SK-N-SH (cell line): Measurements from ENCODE around the gene AGAP1. TPM values are rescaled to one million over a fixed set of nuclear protein-coding genes. Genes with fewer than 3 reads are reported as not detected.

Experiments
- CTCF ChIA-PET: fragments of 300-600, 350-600 bp; formaldehyde crosslinking; extraction: SDS; loops from one replicate; lab custom pipeline; 2021; lab: Yijun Ruan, JAX
- POLR2A ChIA-PET: fragments of 350-600 bp; sonication (Branson Sonifier 250); formaldehyde crosslinking; extraction: SDS; loops from one replicate; lab custom pipeline; 2020; ENCODE audit warnings: antibody characterized with exemption, inconsistent platforms; lab: Yijun Ruan, JAX
- DNase-seq: peaks from one replicate; pipeline ENCODE4 v3.0.0; 2012
- H2AFZ ChIP-seq: fragments of 200-600 bp; sonication (generic); 2 replicates; pipeline ENCODE4 v1.8.1; 2016; ENCODE audit warnings: antibody characterized with exemption, mild to moderate bottlenecking, low read depth
- H3F3A ChIP-seq: fragments of 200-600 bp; sonication (generic); replicated peaks from 2 replicates; pipeline ENCODE3; 2016; ENCODE audit warnings: antibody characterized with exemption, mild to moderate bottlenecking; ENCODE audit not compliant: insufficient read depth
- H3K27ac ChIP-seq, 2 experiments: fragments of 200-500 bp in 1 of 2; fragments of 200-600 bp in 1 of 2; sonication (Bioruptor generic) in 1 of 2; sonication (generic), shearing (Covaris generic) in 1 of 2; 2 replicates each; pipeline versions ENCODE4 v1.5.1 to v1.6.1; 2014 to 2016; ENCODE audit warnings: low read depth in 2 of 2, inconsistent platforms in 1 of 2, low read length in 1 of 2, mild to moderate bottlenecking in 1 of 2, mixed read lengths in 1 of 2
- H3K27me3 ChIP-seq: fragments of 200-600 bp; sonication (generic), shearing (Covaris generic); 2 replicates; pipeline ENCODE4 v1.6.1; 2016; ENCODE audit warnings: mixed run types; ENCODE audit not compliant: insufficient read depth
- H3K36me3 ChIP-seq, 2 experiments: fragments of 200-500 bp in 1 of 2; fragments of 200-600 bp in 1 of 2; sonication (Bioruptor generic) in 1 of 2; sonication (generic) in 1 of 2; replicated peaks in 1 of 2; 2 replicates each; pipeline versions ENCODE3 to v1.5.1; 2014 to 2016; ENCODE audit warnings: low read length in 1 of 2, mild to moderate bottlenecking in 1 of 2; ENCODE audit not compliant: insufficient read depth in 2 of 2, control insufficient read depth in 1 of 2
- H3K4me1 ChIP-seq, 2 experiments: fragments of 200-500 bp in 1 of 2; fragments of 200-600 bp in 1 of 2; sonication (Bioruptor generic) in 1 of 2; sonication (generic), shearing (Covaris generic) in 1 of 2; 2 replicates each; pipeline versions ENCODE4 v1.5.1 to v1.6.1; 2014 to 2016; ENCODE audit warnings: low read depth in 1 of 2, low read length in 1 of 2, mixed run types in 1 of 2; ENCODE audit not compliant: insufficient read depth in 2 of 2, control insufficient read depth in 1 of 2
- H3K4me2 ChIP-seq: fragments of 200-600 bp; sonication (generic), shearing (Covaris generic); 2 replicates; pipeline ENCODE4 v1.6.1; 2017; ENCODE audit warnings: mixed run types
- H3K4me3 ChIP-seq, 2 experiments: fragments of 200-500 bp in 1 of 2; fragments of 200-600 bp in 1 of 2; sonication (Bioruptor generic) in 1 of 2; sonication (generic), shearing (Covaris generic) in 1 of 2; 2 replicates each; pipeline versions ENCODE4 v1.5.1 to v1.8.1; 2014 to 2016; ENCODE audit warnings: low read depth in 2 of 2, inconsistent platforms in 1 of 2, low read length in 1 of 2, mild to moderate bottlenecking in 1 of 2, mixed read lengths in 1 of 2, moderate library complexity in 1 of 2
- H3K79me2 ChIP-seq: fragments of 200-600 bp; sonication (generic); 2 replicates; pipeline ENCODE4 v1.8.1; 2017; ENCODE audit warnings: mild to moderate bottlenecking; ENCODE audit not compliant: insufficient read depth
- H3K9ac ChIP-seq: fragments of 200-600 bp; sonication (generic); 2 replicates; pipeline ENCODE4 v1.6.1; 2017; ENCODE audit warnings: mixed run types
- H3K9me2 ChIP-seq: fragments of 200-600 bp; sonication (generic); 2 replicates; pipeline ENCODE4 v1.6.1; 2017; ENCODE audit warnings: mixed run types
- H3K9me3 ChIP-seq: fragments of 200-600 bp; sonication (generic); 2 replicates; pipeline ENCODE4 v1.6.1; 2017; ENCODE audit warnings: mixed run types, mild to moderate bottlenecking, moderate library complexity
- H4K20me1 ChIP-seq: fragments of 200-600 bp; sonication (generic); 2 replicates; pipeline ENCODE4 v1.6.1; 2017; ENCODE audit warnings: mild to moderate bottlenecking, mixed run types; ENCODE audit not compliant: insufficient read depth
- CTCF ChIP-seq: fragments of 200-600 bp; sonication (generic); IDR thresholded peaks from 2 replicates; pipeline ENCODE4 v1.6.1; 2017; ENCODE audit warnings: antibody characterized with exemption, mild to moderate bottlenecking, moderate library complexity
- EZH2phosphoT487 ChIP-seq: fragments of 200-600 bp; sonication (generic); IDR thresholded peaks from 2 replicates; pipeline ENCODE4 v1.6.1; 2017; ENCODE audit warnings: low read depth, mixed run types, mild to moderate bottlenecking, antibody characterized with exemption, moderate library complexity, borderline replicate concordance
- FOXM1 ChIP-seq: IDR thresholded peaks from 2 replicates; pipeline ENCODE4 v1.4.0; 2012; ENCODE audit warnings: low read depth, mild to moderate bottlenecking
- GABPA ChIP-seq: IDR thresholded peaks from 2 replicates; pipeline ENCODE4 v1.4.0; 2012; ENCODE audit warnings: low read depth, mild to moderate bottlenecking
- GATA2 ChIP-seq: sonication (generic); formaldehyde crosslinking; IDR thresholded peaks from 2 replicates; pipeline ENCODE4 v1.5.0; 2020; ENCODE audit warnings: mild to moderate bottlenecking, missing genetic modification reagents
- JUND ChIP-seq: IDR thresholded peaks from 2 replicates; pipeline ENCODE4 v1.4.0; 2012
- PBX3 ChIP-seq: IDR thresholded peaks from 2 replicates; pipeline ENCODE4; 2012
- RCOR1 ChIP-seq: fragments of 150-350 bp; IDR thresholded peaks from 2 replicates; pipeline ENCODE4 v1.6.1; 2017; ENCODE audit warnings: antibody characterized with exemption, low read length
- REST ChIP-seq: IDR thresholded peaks from 2 replicates; pipeline ENCODE4 v1.6.1; 2012; ENCODE audit warnings: mild to moderate bottlenecking, low read depth, low read length, moderate library complexity
- USF1 ChIP-seq: IDR thresholded peaks from 2 replicates; pipeline ENCODE4 v1.4.0; 2012; ENCODE audit warnings: low read depth, borderline replicate concordance
- YY1 ChIP-seq: IDR thresholded peaks from 2 replicates; pipeline ENCODE4 v1.4.0; 2012; ENCODE audit warnings: low read depth, mild to moderate bottlenecking
- WGBS: methylation state at CpG from one replicate; pipeline ENCODE4 v1.1.6; 2017; ENCODE audit warnings: low lambda C conversion rate; 5-methylcytosine and 5-hydroxymethylcytosine counted together
- polyA plus RNA-seq, 3 experiments: library from polyadenylated mRNA; depleted of rRNA; stranded (reverse); fragments of >200 nt; gene quantifications; 2 replicates each; pipeline ENCODE4 v1.2.3, GENCODE V29; 2012
- TF ChIP-seq, protein P1 (sequence below): fragments of 150-350 bp; IDR thresholded peaks from 2 replicates; pipeline ENCODE4 v1.6.1; 2016; ENCODE audit warnings: mild to moderate bottlenecking, low read depth, low read length

AGAP1 gene
- polyA plus RNA-seq, 1 of the 3 experiments (the other 2 are of a cell fraction), result 8.8 TPM

- no peaks in the 10 kb centered on the region for H3K9me3 ChIP-seq
- ChIA-PET CTCF (interaction anchor here (1.3 kb wide), 1 partner anchor 26 kb away, joined by 3 read pairs; no protein-coding TSS in a partner anchor), POLR2A (interaction anchor here (1.1 kb wide), 1 partner anchor 31 kb away, joined by 4 read pairs; no protein-coding TSS in a partner anchor)
- H3K9me2 ChIP-seq, result no peaks in the 10 kb centered on the region
- no peak overlapping the region for H2AFZ ChIP-seq
- peaks cover 15 to 32% of the 10 kb centered on the region in 2 experiments; a peak in 3 of 4 replicates for H3K4me1 ChIP-seq
- no peaks in the 10 kb centered on the region for H3F3A ChIP-seq
- H3K27ac ChIP-seq, result no peak overlapping the region
- no peaks in the 10 kb centered on the region for H3K27me3 ChIP-seq
- H3K36me3 ChIP-seq, result no peaks in the 10 kb centered on the region
- H3K79me2 ChIP-seq, result no peaks in the 10 kb centered on the region
- H3K4me3 ChIP-seq, result no peak overlapping the region
- no peak for DNase-seq
- no peaks in the 10 kb centered on the region for H4K20me1 ChIP-seq
- H3K9ac ChIP-seq, result no peak overlapping the region
- no peak overlapping the region for H3K4me2 ChIP-seq
- 96% methylated on average over 2 of the region's 2 CpGs for WGBS
- no peak for TF ChIP-seq PBX3
- no peak for TF ChIP-seq CTCF
- TF ChIP-seq REST, result no peak
- TF ChIP-seq USF1, result no peak
- TF ChIP-seq JUND, result no peak
- no peak for TF ChIP-seq FOXM1
- TF ChIP-seq RCOR1, result no peak
- TF ChIP-seq GABPA, result no peak
- TF ChIP-seq, protein P1, sequence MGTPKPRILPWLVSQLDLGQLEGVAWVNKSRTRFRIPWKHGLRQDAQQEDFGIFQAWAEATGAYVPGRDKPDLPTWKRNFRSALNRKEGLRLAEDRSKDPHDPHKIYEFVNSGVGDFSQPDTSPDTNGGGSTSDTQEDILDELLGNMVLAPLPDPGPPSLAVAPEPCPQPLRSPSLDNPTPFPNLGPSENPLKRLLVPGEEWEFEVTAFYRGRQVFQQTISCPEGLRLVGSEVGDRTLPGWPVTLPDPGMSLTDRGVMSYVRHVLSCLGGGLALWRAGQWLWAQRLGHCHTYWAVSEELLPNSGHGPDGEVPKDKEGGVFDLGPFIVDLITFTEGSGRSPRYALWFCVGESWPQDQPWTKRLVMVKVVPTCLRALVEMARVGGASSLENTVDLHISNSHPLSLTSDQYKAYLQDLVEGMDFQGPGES, result no peak
- no peak for TF ChIP-seq YY1
- TF ChIP-seq EZH2phosphoT487, result no peak
- TF ChIP-seq GATA2, result no peak
Observed at GRCh38 chr2:236085211-236085610, 591.4 kb downstream of the AGAP1 start.
